GM18873 (cell line): ENCODE results near the gene RASSF8.
"Not testable (repeated sequence)": the region's sequence is repeated elsewhere in the genome, so short reads cannot be mapped to it uniquely, and the experiment has no call there.

Experiments
- ATAC-seq: cut with Tn5 transposase; IDR thresholded peaks from one replicate; pipeline ENCODE4 v1.9.1; 2021; ENCODE audit warnings: mild to moderate bottlenecking, moderate library complexity, moderate number of reproducible peaks; ENCODE audit not compliant: unreplicated experiment, low FRiP score

RASSF8 gene

DNA sequence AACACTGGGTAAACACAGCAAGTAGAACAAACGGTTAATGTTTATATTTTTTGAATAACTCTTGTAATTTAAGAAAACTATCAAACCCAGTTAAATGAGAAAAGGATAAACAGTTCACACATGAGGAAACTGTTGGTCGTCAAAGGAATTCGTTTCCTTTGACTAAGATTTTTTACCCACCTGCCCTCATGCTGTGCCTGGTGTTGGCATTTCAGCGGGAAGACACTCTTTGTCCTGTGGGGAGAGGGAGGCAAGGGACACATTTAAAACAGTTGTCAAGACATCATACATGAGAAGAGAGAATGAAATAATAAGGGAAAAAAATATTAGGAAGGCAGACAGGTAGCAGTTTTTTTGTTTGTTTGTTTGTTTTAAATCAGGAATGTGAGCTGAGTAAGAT, 95.9 kb downstream of the RASSF8 start:
- ATAC-seq: no peak

DNA sequence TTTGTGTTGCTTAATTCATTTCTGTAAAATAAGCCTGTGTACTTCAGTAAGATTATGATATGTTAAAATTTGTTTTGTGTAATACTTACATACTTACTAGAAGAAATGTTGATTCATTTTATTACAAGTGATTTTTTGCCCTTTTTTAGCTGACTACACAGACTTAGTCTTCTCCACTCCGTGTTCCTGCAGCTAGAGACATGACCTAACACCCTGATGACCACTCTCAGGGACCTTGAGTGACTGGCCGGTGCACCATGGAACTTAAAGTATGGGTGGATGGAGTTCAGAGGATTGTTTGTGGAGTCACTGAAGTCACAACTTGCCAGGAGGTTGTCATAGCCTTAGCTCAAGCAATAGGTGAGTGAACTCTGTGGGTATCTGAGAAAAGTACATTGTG, 96.6 kb downstream of the RASSF8 start:
- no peak for ATAC-seq

DNA sequence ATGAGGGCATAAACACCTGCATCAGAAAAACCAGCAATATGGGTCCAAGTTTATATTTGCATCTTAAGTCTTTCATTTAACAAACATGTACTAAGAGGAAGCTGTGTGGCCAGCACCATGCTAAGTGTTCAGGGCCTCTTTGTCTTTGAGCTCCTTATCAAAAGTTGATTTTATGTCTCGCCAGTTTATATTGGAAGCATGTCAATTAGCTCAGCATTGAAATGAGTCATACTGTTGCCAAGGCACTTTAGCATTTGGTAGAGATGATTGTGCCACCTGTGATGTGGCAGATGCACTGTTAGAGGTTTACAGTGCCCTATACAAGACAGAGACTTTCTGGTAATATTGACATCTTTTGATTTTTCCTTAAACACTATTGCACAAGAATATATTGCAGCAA, 97.9 kb downstream of the RASSF8 start:
- ATAC-seq: no peak

DNA sequence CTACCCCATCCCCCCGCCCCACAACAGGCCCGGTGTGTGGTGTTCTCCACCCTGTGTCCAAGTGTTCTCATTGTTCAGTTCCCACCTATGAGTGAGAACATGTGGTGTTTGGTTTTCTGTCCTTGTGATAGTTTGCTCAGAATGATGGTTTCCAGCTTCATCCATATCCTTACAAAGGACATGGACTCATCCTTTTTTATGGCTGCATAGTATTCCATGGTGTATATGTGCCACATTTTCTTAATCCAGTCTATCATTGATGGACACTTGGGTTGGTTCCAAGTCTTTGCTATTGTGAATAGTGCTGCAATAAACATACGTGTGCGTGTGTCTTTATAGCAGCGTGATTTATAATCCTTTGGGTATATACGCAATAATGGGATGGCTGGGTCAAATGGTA, 98.8 kb downstream of the RASSF8 start:
- not testable (repeated sequence) for ATAC-seq

DNA sequence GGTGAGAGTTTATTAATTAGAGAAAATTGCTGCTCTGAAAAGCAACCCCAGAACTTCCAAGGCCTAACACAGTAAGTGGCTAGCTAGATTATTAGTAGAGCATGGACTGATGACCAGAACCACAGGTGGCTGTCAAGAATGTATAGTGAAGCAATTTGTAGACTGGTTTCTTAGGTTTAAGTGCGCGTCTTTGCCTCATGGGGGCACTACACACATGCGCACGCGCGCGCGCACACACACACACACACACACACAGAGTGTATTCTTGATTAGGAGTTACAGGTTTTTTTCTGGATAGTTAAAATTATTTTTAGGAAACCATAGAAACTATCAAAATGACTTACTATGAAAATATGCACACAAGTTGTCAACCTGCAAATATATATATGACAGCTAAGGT, 99.8 kb downstream of the RASSF8 start:
- ATAC-seq: no peak

DNA sequence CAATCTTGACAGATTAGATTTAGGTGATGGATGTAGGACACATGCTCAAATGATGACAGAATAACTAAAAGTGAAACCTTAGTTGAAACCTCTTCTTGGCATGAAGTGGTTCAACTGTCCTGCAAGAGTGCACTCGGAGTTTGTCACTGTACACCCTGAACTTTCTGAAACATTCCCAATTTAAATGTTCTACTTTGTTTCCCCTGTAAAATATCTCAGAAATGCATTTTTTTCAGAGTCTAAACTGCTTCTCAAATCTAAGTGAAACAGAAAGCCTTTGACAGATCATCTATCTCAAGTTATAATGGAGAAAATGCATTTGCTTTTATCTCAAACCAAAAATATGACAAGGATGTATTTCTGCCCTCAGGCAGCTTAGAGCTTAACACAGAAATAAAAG, 100.3 kb downstream of the RASSF8 start:
- ATAC-seq: no peak

DNA sequence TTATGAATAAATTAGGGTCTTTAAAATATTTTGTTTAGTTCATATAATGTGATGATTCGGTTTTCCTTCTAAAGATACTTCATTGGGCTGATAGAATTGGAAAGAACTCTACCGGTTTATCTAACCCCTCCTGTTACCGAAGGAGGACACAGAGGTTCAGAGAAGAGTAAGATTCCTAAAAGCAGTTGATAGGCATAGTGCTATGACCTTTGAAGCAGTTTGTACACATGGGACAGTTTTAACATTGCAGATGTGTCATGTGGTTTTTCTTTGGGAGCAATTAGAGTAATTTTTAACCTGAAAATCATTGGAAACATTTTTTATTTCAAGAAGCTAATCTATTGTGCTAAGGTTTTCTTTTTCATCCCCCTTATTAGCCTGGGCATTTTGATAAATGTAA, 103.5 kb downstream of the RASSF8 start:
- no peak for ATAC-seq

DNA sequence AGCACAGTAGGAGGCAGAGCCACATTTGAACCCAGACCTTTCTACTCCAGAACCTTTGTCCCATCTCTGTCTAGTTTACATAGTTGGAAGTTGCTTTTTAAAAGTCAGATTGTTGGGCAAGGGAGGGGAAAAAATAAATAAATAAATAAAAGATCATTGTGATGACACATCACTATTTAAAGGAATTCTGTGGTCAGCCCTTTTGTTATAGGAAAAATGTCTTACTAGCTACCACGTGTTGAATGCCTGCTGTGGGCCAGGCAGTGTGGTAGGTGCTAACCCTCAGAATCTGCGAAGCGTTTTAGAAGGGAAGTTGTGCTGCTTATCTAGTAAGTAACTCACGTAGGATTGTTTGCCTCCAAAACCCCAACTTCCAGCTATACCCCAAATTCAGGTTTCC, 104.1 kb downstream of the RASSF8 start:
- ATAC-seq: no peak

DNA sequence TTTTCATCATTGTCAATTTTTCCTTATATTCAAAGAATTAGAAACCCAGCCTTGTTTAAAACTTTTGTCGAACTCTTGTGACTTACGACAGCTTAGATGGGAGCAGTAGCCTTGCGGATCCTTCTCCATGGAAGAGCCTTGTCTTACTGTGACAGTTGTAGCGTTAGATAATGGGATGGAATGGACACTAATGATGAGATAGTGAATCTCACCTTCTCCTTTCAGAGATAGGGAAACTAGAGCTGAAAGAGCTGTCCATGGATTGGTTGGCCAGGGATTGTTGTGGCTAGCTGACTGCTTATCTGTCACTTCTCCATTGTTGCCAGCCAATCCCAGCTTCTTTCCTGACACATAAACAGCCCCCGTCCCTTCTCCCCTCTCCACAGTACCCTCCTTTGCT, 107.0 kb downstream of the RASSF8 start:
- ATAC-seq: no peak

DNA sequence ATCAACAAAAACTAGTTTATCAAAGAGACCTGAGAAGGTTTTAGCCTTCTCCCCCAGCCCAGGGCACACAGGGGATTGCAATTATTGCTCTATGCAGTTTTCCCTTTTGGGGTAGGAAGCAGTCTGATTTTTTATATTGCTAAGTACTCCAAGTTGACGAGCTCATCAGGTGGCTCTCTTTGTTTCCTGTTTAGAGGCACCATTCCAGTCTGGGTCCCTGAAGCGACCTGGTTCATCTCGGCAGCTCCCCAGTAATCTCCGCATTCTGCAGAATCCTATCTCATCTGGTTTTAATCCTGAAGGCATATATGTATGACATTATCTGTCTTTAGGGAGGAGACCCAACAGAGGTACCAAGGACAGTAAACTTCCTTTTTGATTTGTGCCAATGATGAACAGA, 110.0 kb downstream of the RASSF8 start:
- ATAC-seq: no peak

DNA sequence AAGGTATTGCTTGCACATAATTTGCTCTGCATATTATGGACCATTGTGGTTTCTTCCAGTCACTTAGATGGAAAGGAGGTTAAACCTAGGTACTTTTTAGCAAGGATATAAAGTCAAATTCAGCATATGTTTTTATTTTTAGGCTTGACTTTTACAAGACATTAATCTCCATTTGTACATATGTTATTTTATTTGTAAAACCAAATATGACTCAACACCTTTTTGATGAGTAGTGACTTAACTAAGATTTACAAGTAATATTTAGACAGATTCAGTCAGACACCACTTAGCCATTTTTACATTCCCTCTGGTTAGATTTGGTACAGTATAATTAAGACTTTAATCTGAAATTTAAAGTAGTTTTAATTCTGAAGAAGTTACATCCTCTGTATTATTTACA, 111.3 kb downstream of the RASSF8 start:
- no peak for ATAC-seq

DNA sequence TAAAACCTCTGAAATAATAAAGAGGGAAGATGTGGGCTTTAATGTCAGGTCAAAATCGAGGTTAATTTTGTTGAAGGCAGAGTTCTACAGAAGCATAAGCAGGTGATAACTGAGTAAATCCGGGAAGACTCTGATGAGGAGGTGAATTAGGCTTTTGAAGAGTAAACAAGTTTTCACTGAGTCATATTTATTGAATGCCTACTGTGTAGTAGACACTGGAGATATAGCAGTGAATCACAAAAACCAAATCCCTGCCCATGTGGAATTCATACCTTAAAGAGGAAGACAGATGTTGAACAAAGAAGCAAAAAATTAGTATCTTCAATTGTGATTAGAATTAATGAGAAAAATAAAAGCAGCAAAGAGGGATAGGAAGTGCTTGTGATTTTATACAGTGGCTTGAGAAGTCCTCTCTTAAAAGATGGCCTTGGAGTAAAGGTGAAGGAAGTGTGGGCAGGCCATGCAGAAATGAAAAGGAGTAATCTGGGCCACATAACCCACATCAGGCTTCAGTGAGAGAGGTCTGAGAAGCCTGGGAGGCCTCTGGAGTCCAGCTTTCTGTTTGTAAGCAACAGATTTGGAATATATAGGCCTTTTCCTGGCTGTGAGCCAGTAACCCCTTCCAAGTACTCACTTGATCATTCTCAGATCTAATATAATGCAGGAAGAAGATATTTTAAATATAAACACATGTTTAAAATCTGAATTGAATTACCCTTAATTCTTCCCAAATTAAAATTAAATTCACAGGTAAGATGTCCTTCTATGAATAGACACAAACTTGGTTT, 119.6 kb downstream of the RASSF8 start:
- no peak for ATAC-seq

DNA sequence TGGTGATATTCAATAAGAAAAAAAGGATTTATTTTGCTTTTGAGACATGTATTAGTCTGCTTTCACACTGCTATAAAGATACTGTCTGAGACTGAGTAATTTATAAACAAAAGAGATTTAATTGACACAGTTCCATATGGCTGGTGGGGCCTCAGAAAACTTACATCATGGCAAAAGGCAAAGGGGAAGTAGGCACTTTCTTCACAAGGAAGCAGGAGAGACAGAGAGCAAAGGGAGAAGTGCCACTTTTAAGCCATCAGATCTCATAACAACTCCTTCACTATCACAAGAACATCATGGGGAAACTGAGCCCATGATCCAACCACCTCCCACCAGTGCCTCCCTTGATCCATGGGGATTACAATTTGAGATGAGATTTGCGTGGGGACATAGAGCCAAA, 122.4 kb downstream of the RASSF8 start:
- ATAC-seq: no peak

DNA sequence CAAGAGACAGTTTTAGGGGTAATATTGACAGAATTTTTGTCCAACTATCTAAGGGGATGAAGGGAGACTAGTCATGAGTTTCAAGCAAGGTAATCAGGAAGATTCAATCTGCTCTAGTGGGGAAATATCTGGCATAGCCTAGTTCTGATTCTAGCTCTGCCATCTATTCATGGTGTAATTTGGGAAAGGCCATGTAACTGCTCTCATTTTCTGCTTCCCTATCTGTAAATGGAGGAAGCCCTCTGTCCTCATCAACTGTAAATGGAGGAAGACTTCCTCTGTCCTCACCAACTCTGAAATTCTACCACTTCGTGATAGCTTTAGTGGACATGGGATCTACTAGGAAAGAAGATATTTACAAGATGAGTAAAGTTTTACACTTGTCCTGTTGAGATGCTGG, 128.5 kb downstream of the RASSF8 start:
- no peak for ATAC-seq

DNA sequence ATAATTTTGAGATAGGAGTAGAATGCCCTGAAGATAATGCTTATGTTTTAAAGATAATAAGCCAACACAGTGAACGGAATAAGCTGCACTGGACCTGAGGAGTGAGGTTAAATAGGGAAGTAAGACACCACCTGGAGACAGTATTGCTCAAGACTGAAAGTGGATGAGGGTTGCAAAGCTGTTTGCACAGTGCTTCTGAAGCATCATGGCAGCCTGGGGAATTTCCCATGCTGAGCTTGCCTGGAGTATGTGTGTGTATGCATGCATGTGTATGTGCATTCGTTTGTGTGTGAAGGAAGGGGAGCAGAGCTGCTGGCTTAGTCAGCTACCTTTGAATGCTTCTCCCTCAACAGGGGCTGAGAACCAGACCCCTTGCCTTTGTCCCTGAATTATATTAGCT, 130.5 kb downstream of the RASSF8 start:
- peak; percentile 99 for ATAC-seq

DNA sequence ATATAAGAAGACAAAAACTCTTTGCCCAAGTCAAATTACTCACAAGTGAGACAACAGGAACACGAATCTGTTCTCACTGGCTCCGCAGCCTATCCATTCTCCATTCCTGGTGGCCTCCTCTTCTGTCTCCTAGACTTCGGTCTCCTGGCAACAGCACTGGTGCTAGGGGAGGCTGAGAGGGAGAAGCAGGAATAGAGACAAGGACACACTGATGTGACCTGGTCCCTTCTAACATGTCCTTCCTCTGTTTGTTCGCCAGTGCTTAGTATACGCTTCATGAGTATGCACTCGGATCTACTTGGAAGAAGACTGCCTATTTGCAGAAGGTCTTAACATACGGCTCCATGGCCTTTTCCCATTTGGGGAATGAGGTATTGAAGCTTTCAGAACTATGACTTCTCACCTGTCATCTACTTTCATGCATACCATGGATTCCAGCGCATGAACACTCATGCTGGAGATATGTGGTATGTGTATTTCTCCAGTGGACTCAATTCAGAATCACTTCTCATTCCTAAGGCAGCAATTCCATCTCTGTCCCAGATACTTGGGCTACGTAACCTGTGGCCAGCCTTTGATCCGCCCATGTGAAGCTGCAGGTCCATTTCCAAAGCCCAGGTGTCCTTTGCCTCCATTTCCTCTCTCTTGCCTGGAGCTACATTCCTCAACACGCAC, 132.5 kb downstream of the RASSF8 start:
- no peak for ATAC-seq

DNA sequence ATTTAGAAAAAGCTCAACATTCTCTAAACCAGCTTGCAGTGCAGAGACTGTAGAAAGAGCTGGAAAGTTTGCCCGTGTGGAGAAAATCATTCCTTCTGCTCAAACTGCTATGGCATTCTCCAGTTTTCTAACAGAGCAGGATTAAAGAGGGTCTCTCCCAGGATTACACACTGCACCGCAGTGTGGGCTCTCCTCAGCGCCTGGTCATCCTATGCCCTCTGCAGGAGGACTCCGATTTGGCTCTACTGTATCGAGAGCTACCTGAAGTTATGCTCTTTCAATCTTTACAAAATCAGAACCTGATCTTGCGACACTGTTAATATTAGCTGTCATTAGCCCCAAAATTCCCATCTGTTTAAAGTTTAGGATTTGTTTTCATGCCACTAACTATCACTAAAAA, 133.3 kb downstream of the RASSF8 start:
- no peak for ATAC-seq

DNA sequence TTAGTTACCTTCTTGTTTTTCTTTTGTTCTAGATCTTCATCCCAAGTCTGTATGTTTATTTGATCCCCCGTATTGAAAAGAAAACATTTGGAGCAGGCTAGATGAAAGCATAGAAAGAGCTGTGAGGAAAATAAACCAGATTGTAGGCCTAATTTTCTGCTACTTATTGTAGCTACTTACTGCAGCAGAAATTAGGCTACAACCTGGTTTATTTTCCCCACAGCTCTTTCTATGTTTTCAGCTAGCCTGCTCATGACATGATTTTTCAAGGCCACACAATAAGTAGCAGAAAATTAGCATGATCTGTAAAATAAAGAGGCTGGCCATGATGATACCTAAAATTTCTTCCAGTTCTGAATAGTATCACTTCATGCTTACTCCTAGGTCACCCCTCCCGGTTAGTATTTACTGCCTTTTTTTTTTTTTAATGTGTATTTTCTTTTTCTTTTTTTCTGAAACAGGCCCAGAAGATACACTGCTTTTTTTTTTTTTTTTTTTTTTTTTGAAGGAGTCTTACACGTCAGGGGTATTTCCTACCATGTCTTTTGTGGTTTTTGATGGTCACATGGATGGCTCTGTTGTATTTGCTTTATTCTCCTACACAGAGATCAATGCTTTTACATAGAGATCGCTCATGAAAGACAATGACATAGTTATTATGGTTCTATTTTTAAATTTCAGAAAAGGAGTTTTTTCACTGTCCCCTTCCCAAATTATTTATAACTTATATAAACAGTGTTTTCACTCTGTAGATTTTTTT, 134.0 kb downstream of the RASSF8 start:
- no peak for ATAC-seq

DNA sequence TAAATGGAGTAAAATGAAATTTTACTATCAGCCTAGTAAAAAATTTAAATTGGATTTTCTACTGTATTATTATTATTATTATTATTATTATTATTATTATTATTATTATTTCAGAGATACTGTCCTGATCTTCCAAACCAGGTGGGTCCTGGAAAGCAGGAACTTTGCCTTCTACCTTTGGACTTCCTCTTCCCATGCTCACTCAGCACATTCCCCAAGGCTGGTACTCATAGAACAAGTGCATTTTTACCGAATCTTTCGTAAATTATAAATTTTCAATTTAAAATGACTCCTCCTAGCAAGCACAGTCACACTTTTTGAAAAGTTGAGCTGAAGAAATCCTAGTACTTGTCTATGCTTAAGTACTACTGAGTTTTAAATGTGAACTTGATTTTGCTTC, 136.7 kb downstream of the RASSF8 start:
- ATAC-seq: no peak

DNA sequence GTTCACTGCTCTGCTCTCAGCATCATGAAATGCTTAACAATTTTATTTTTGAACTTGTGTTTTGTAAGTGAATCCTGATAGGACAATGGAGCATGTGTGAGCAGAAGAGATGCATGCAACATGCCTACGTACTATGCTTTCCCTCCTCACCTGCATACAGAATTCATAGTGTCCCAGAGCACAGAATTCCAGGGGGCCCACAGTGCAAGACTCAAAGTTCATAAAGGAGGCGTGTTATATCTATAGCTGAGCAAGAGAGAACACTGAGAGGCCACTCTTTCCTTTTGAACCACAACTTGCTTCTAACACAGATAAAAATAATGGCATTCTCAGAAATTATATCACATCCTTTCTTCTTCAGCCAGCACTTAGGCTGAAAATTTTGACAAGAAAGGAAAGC, 137.6 kb downstream of the RASSF8 start:
- no peak for ATAC-seq

DNA sequence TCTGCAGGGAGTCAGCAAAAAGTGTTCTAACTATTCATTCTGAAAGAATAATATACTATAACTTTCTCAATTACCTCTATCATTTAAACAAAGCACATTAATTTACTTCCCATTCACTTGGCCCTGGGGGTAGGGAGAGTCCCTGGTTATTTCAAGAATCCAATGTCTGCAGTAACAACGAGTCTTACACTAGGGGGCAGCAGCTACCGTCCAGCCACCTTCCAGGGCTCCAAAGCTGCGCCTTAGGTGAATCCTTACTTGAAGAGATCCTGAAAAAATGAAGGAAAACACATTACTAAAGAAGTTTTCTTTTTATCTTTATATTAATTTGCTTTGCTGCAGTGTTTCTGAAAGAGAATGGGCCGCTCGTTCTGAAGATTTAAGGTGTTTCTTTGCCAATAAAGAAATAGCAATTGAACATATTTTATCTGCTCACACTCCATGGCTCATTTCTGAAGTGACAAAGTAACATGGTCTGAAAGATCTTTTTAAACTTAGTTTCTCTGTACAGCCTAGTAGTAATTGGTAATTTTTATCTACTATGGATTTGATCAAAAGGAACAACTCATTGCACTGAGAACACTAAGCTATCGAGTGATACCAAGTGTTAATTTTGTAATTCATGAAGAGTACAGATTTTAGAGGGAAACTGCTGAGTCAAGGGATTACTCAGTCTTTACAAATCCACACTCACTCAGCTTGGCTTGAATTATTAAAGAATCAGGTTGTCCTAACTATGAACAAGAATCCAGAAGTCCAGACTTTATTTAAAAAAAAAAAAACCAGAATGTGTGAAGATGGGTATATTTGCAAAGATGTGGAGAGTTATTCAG, 138.8 kb downstream of the RASSF8 start:
- ATAC-seq: no peak
